ENCODE measurements around the gene ISLR. TPM values are rescaled to one million over a fixed set of nuclear protein-coding genes. Genes with fewer than 3 reads are reported as not detected.

Gene ISLR
- total RNA-seq, 3 donors from 2014 or later, result 4.9 to 29.9 (median 7.4) TPM

GRCh38 chr15:74214324-74215021 lies 41.0 kb downstream of the ISLR start:
- H3K4me3 ChIP-seq, result no peak overlapping the region
- no peaks in the 10 kb centered on the region for H3K4me1 ChIP-seq (ENCODE audit: low read depth)
- no peak for TF ChIP-seq CTCF (IDR thresholded peaks at IDR 0.05)
- H3K36me3 ChIP-seq (ENCODE audit: low read depth), result no peaks in the 10 kb centered on the region
- DNase-seq (no peak), ATAC-seq (no peak)
- intact Hi-C loops (cut with DNase I, micrococcal nuclease), result no loop called here
- H3K9me3 ChIP-seq, result no peaks in the 10 kb centered on the region

GRCh38 chr15:74215958-74216357 lies 42.4 kb downstream of the ISLR start:
- DNase-seq (no peak), ATAC-seq (no peak)
- Histone ChIP-seq H3K4me1 (ENCODE audit: low read depth) (no peaks in the 10 kb centered on the region), H3K4me3 (no peak overlapping the region), H3K9me3 (no peaks in the 10 kb centered on the region), H3K36me3 (ENCODE audit: low read depth) (no peaks in the 10 kb centered on the region)
- intact Hi-C loops (cut with DNase I, micrococcal nuclease), result no loop called here
- no peak for TF ChIP-seq CTCF (IDR thresholded peaks at IDR 0.05)

GRCh38 chr15:74216949-74217348 lies 43.4 kb downstream of the ISLR start:
- H3K4me1 ChIP-seq (ENCODE audit: low read depth), result no peaks in the 10 kb centered on the region
- no peak for DNase-seq
- no peak overlapping the region for H3K4me3 ChIP-seq
- intact Hi-C loops (cut with DNase I, micrococcal nuclease), result no loop called here
- no peak for TF ChIP-seq CTCF (IDR thresholded peaks at IDR 0.05)
- peak; percentile 71 for ATAC-seq
- no peaks in the 10 kb centered on the region for H3K36me3 ChIP-seq (ENCODE audit: low read depth)
- H3K9me3 ChIP-seq, result no peaks in the 10 kb centered on the region

GRCh38 chr15:74217907-74218885 lies 44.7 kb downstream of the ISLR start:
- no peak for ATAC-seq
- Histone ChIP-seq H3K36me3 (ENCODE audit: low read depth) (no peaks in the 10 kb centered on the region), H3K4me3 (no peak overlapping the region), H3K9me3 (no peaks in the 10 kb centered on the region), H3K4me1 (ENCODE audit: low read depth) (no peaks in the 10 kb centered on the region)
- DNase-seq, result no peak
- intact Hi-C loops (cut with DNase I, micrococcal nuclease), result no loop called here
- no peak for TF ChIP-seq CTCF (IDR thresholded peaks at IDR 0.05)

GRCh38 chr15:74220475-74221248 lies 47.2 kb downstream of the ISLR start:
- H3K4me3 ChIP-seq, result no peak overlapping the region
- no peaks in the 10 kb centered on the region for H3K9me3 ChIP-seq
- H3K4me1 ChIP-seq (ENCODE audit: low read depth), result no peaks in the 10 kb centered on the region
- DNase-seq (no peak), ATAC-seq (no peak)
- TF ChIP-seq CTCF (IDR thresholded peaks at IDR 0.05), result no peak
- H3K36me3 ChIP-seq (ENCODE audit: low read depth), result no peaks in the 10 kb centered on the region
- intact Hi-C loops (cut with DNase I, micrococcal nuclease), result no loop called here
